GM19463 (cell line): ENCODE measurements around the gene FGD6.
A peak's percentile ranks its signal among the peaks of the same experiment; 100 is the strongest.
"Not testable (repeated sequence)": the region's sequence is repeated elsewhere in the genome, so short reads cannot be mapped to it uniquely, and the experiment has no call there.

Source experiments
- ATAC-seq: cut with Tn5 transposase; IDR thresholded peaks from one replicate; pipeline ENCODE4 v1.9.1; 2021; ENCODE audit warnings: mild to moderate bottlenecking, moderate library complexity; ENCODE audit not compliant: unreplicated experiment

FGD6 gene

GRCh38 chr12:95095866-95096265 is 121.4 kb downstream of the FGD6 start:
- ATAC-seq, result not testable (repeated sequence)

- ATAC-seq, result no peak
Measured at GRCh38 chr12:95089462-95089861, 127.8 kb downstream of the FGD6 start.

- peak; percentile 61 for ATAC-seq
Measured at GRCh38 chr12:95088379-95088778, 128.9 kb downstream of the FGD6 start.

DNA sequence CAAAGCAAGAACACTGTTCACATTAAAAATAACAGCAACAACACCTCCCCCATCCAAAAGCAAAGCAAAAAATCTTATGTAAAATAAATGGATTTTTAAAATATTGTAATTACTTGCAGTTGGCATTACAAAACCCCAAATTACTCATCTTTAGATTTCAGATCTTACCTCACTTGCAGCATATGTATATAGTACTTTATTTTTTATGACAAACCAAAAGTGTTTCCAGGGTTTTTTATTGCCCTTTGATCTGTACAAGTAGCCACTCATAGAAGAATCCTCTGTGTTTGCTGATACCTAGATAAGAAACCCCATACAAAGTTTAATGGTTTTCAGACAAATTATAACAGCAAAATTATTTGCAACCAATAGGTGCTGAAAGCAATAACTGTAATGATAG is 131.7 kb downstream of the FGD6 start:
- no peak for ATAC-seq

GRCh38 chr12:95083938-95084337 is 133.3 kb downstream of the FGD6 start:
- no peak for ATAC-seq

- ATAC-seq, result no peak
Measured at GRCh38 chr12:95083471-95083870, 133.8 kb downstream of the FGD6 start.

- ATAC-seq, result no peak
Measured at GRCh38 chr12:95077341-95077740, 139.9 kb downstream of the FGD6 start.

DNA sequence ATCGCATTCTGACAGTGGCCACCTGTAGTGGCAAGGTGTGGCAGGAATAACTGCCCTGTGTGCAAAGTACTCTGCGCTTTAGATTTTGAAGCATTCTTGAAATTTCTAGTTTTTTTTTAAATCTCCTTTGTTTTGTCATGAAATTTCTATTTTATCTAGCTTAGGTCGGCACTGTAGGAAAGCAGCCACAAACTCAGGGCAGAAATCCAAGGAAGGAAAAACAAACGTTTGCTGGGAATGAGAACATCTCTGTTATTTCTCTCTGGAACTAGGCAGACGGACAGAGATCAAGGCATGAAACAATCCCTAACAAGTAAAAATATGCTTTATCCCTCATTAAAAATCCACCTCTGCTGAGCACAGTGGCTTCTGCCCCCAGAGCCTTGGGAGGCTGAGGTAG is 142.5 kb downstream of the FGD6 start:
- no peak for ATAC-seq

- no peak for ATAC-seq
Measured at GRCh38 chr12:95073698-95074520, 143.4 kb downstream of the FGD6 start.

- peak; percentile 97 for ATAC-seq
Measured at GRCh38 chr12:95072900-95073697, 144.2 kb downstream of the FGD6 start, which contains the start of gene NR2C1. TSS of gene NR2C1 (minus strand) at chr12:95073618. CDS start at chr12:95067384, 6,234 bp downstream.

DNA sequence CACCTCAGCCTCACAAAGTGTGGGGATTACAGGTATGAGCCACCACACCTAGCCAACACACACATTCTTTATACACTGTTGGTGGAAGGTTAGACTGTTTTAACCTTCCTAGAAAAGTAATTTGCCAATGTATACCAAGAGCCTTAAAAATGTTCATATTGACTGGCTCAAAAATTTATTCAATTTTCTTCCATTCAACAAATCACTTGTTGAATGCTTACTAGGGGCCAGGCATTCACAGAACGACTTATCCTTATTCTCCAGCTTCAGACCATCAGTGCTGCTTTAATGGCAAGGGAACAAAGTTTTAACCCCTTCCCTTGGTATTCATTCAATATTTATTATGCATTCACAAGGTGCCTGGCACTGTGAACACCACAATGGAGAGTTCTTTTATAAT is 146.9 kb downstream of the FGD6 start:
- ATAC-seq, result no peak

GRCh38 chr12:95066091-95066855 is 151.0 kb downstream of the FGD6 start:
- no peak for ATAC-seq

GRCh38 chr12:95060951-95061350 is 156.3 kb downstream of the FGD6 start:
- ATAC-seq, result no peak

GRCh38 chr12:95059984-95060383 is 157.3 kb downstream of the FGD6 start:
- ATAC-seq, result no peak

- ATAC-seq, result no peak
Measured at GRCh38 chr12:95057424-95057823, 159.8 kb downstream of the FGD6 start.

- ATAC-seq, result no peak
Measured at GRCh38 chr12:95055057-95055456, 162.2 kb downstream of the FGD6 start.

- no peak for ATAC-seq
Measured at GRCh38 chr12:95054206-95054605, 163.1 kb downstream of the FGD6 start.

DNA sequence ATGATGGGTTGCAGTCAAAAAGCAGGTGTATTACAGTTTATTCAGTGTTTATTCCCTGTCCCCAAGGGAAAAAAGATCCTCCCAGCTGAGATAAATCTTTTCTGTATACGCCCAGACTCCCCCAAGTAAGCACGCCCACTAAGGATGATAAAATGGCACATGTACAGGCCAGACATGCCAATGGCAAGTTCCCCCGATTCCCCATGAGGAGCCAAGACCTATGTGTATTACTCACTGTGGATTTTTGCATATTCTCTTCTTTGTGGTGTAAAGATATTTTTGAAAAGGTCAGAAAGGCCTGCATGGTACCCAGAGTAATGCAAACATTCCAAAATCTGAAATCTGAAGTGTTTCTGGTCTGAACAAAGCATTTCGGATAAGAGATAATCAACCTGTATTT is 166.0 kb downstream of the FGD6 start:
- no peak for ATAC-seq

DNA sequence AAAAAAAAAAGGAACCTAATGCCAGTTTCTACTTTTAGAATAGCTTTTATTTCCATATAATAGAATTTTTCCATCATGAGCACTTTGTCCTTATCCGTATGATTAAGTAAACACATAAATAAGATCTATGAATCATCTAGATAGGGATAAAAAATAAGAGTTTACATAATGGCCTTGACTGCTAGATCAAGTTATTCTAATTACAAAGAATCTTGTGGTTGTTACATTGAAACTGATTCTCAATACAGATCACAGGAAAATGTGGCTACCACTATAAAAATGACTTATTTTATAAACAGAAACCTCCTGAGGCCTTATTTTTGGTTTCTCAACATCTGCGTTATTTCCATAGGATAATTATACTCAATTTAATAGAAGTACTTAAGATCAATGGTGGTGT is 179.4 kb downstream of the FGD6 start:
- no peak for ATAC-seq

DNA sequence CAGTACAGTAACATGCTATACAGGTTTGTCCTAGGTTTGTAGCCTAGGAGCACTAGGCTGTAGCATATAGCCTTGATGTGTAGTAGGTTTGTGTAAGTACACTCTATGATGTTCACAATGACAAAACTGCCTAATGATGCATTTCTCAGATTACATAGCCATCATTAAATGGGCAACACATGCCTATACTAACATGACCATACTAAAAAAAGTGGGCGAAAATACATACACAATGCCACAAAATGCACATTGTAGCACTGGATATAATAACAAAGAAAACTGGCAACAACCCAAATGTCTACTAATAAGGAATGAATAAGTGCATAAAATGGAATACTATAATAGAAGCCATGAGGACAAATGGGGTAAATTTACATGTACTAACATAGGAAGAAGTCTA is 182.5 kb downstream of the FGD6 start:
- no peak for ATAC-seq
